Heart right ventricle (tissue), 16 donors: ENCODE measurements around the gene PTRH1. TPM values are rescaled to one million over a fixed set of nuclear protein-coding genes. Genes with fewer than 3 reads are reported as not detected.

Experiments used
- ATAC-seq, 8 donors: fragments of 200-7000 bp; cut with Tn5 transposase; one replicate each; pipeline ENCODE4 v1.9.1; 2020; ENCODE audit warnings: mild to moderate bottlenecking in 8 of 8, moderate library complexity in 8 of 8, moderate number of reproducible peaks in 1 of 8
- DNase-seq, 2 donors: peaks; one replicate each; pipeline ENCODE4 v3.0.0-alpha.2; 2020
- H3K27ac ChIP-seq, 10 donors: fragments of 200-600 bp; sonication (generic) in 2 of 10; one replicate each; pipeline versions ENCODE4 v1.5.0 to v1.8.0; 2020 to 2022; ENCODE audit warnings: mild to moderate bottlenecking in 3 of 10
- H3K27me3 ChIP-seq, 7 donors: fragments of 200-600 bp; one replicate each; pipeline ENCODE4 v1.8.0; 2021 to 2022; ENCODE audit warnings: mild to moderate bottlenecking in 2 of 7
- H3K36me3 ChIP-seq, 9 donors: fragments of 200-600 bp; sonication (generic) in 1 of 9; one replicate each; pipeline versions ENCODE4 v1.5.0 to v1.8.0; 2020 to 2022; ENCODE audit warnings: mild to moderate bottlenecking in 2 of 9
- H3K4me1 ChIP-seq, 9 donors: fragments of 200-600 bp; sonication (generic) in 1 of 9; one replicate each; pipeline versions ENCODE4 v1.5.0 to v1.8.0; 2020 to 2022; ENCODE audit warnings: mild to moderate bottlenecking in 4 of 9
- H3K4me3 ChIP-seq, 10 donors: fragments of 200-600 bp; sonication (generic) in 2 of 10; one replicate each; pipeline versions ENCODE4 v1.5.0 to v1.8.0; 2020 to 2022; ENCODE audit warnings: mild to moderate bottlenecking in 7 of 10, moderate library complexity in 2 of 10
- H3K9me3 ChIP-seq, 11 donors: fragments of 200-600 bp in 10 of 11; sonication (generic) in 2 of 11; one replicate each; pipeline versions ENCODE4 v1.5.0 to v1.8.0; 2013 to 2022; ENCODE audit warnings: mild to moderate bottlenecking in 2 of 11, control low read depth in 1 of 11, moderate library complexity in 1 of 11
- WGBS, 2 donors: extraction: QIAGEN DNeasy Blood & Tissue Kit; methylation state at CpG; one replicate each; pipeline ENCODE4 v1.1.7; 2013; ENCODE audit warnings: inconsistent platforms in 1 of 2; 5-methylcytosine and 5-hydroxymethylcytosine counted together
- intact Hi-C, 10 donors: fragments of 100-400 bp; cut with DNase I; formaldehyde crosslinking; loops; one replicate each; pipeline versions ENCODE4 v1.11.1 to v1.14.2; 2022
- polyA plus RNA-seq, 2 donors: library from polyadenylated mRNA; stranded (reverse); fragments of 200-250 nt; gene quantifications; one replicate each; pipeline ENCODE4 v1.2.3, GENCODE V29; 2013
- total RNA-seq, 10 donors: library from RNA; stranded (reverse); fragmentation: NEBNext Ultra II Directional in 3 of 10; extraction: Animal tissue kit (Norgen Biotek cat#: 25700) in 3 of 10; gene quantifications; one replicate each; pipeline versions ENCODE4 v1.2.1 to v1.2.4, GENCODE V29; 2021 to 2023
- TF ChIP-seq, protein P1 (sequence below), 9 donors: fragments of 200-600 bp; sonication (generic) in 2 of 9; IDR thresholded peaks; one replicate each; pipeline versions ENCODE4 v1.5.0 to v1.8.0; 2021 to 2022; ENCODE audit warnings: antibody characterized with exemption in 9 of 9, mild to moderate bottlenecking in 5 of 9, moderate library complexity in 1 of 9
- donor health status: Arrhythmogenic right ventricular cardiomyopathy.
- donor health status: ischemic (EF 13 %, LVEDD 7.1; RV severe dilation, severe dysfunction).
- donor health status: healthy with polysubstance abuse.
- donor health status: DM: no; HTN: yes; CAD: no.
- donor health status: DM: no; HTN: no; CAD: no.
- donor health status: ischemic (EF 25% LVEDD 6.9; RV normal size, moderate dysfunction).
- donor health status: ischemic (EF 25% LVEDD 5.7; RV mildly dilated, moderate dysfunction).
- donor health status: healthy.
- donor health status: DM: yes; HTN: yes; CAD: no.
- donor health status: Ischemic cardiomyopathy.
- donor health status: ischemic (EF 35%, LVEDD 5.7; RV mildly dilated, moderate dysfunction).
- donor health status: nonischemic (EF 11% LVEDD 7.7; RV severe dilation, severe dysfunction).
- donor health status: DM: yes; HTN: yes; CAD: no.
- donor health status: PGD.
- donor health status: ischemic (EF 29% LVEDD 5.4; RV normal size, mild dysfunction).
- donor health status: nonischemic (EF 23%, LVEDD 6.1; RV moderate dilation, normal function).

PTRH1 gene
- total and polyA plus RNA-seq, 12 donors = 8.1 to 47.0 (median 11.5) TPM

DNA sequence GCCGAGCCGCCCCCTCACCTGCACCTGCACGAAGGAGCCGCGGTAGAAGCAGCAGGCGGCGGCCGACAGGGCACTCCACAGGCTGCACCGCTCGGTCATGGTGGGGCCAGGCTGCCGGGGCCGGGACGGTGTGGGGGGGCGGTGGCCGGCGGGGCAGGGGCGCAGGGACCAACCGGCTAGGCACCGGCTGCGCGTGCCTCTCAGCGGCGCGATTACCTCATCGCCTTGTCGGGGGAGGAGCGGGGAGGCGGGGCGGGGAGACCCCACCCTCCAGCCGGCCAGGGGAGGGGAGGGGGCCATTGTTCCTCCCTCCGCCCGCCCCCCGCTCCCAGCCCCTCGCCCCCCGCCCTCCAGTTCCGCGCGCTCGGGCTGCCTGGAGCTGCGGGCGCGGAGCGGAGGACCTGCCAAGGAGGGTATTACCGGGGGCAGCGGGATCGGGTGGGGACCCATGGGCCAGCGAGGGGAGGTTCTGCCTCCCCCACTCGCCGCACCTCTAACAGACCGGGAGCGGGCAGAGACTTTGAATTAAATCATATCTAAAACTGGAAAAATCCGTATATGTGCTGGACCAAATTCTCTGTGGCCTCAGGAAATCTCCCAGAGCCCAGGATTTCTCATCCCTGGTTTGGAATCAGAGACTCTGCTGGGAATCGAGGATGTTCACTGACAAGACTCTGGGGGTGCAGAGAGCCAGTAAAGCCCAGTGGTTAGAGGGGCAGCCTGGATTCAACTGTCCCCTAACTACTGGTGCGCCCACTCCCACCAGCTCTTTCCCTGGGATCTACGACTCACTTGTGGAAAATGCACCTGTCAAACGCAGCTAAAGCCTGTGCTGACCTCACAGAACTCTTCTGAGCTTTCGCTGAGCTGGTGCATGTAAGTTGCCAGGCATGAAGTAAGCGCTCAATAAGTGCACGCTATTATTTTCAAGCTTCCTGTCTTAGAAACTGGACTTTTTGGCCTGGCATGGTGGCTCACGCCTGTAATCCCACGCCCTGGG lies 39.9 kb upstream of the PTRH1 start:
- peaks cover 6 to 85% (median 23%) of the 10 kb centered on the region in 9 donors for H3K4me1 ChIP-seq
- peak; percentile 20 to 67 (median 48) for ATAC-seq
- WGBS, 2 donors = 15 to 18% methylated on average over 48 to 60 of the region's 61 CpGs
- no peaks in the 10 kb centered on the region for H3K9me3 ChIP-seq
- peak overlapping the region in 9 of 10 donors; percentile 60 to 86 (median 69) for H3K27ac ChIP-seq
- peak overlapping the region; percentile 12 to 51 (median 38) for H3K4me3 ChIP-seq
- H3K36me3 ChIP-seq = peaks cover 0 to 74% (median 12%) of the 10 kb centered on the region in 9 donors
- intact Hi-C loops = no loop called here
- H3K27me3 ChIP-seq = peaks cover 0 to 45% (median 27%) of the 10 kb centered on the region in 7 donors
- TF ChIP-seq, protein P1, sequence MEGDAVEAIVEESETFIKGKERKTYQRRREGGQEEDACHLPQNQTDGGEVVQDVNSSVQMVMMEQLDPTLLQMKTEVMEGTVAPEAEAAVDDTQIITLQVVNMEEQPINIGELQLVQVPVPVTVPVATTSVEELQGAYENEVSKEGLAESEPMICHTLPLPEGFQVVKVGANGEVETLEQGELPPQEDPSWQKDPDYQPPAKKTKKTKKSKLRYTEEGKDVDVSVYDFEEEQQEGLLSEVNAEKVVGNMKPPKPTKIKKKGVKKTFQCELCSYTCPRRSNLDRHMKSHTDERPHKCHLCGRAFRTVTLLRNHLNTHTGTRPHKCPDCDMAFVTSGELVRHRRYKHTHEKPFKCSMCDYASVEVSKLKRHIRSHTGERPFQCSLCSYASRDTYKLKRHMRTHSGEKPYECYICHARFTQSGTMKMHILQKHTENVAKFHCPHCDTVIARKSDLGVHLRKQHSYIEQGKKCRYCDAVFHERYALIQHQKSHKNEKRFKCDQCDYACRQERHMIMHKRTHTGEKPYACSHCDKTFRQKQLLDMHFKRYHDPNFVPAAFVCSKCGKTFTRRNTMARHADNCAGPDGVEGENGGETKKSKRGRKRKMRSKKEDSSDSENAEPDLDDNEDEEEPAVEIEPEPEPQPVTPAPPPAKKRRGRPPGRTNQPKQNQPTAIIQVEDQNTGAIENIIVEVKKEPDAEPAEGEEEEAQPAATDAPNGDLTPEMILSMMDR (IDR thresholded peaks at IDR 0.05) = no peak
- DNase-seq = no peak

DNA sequence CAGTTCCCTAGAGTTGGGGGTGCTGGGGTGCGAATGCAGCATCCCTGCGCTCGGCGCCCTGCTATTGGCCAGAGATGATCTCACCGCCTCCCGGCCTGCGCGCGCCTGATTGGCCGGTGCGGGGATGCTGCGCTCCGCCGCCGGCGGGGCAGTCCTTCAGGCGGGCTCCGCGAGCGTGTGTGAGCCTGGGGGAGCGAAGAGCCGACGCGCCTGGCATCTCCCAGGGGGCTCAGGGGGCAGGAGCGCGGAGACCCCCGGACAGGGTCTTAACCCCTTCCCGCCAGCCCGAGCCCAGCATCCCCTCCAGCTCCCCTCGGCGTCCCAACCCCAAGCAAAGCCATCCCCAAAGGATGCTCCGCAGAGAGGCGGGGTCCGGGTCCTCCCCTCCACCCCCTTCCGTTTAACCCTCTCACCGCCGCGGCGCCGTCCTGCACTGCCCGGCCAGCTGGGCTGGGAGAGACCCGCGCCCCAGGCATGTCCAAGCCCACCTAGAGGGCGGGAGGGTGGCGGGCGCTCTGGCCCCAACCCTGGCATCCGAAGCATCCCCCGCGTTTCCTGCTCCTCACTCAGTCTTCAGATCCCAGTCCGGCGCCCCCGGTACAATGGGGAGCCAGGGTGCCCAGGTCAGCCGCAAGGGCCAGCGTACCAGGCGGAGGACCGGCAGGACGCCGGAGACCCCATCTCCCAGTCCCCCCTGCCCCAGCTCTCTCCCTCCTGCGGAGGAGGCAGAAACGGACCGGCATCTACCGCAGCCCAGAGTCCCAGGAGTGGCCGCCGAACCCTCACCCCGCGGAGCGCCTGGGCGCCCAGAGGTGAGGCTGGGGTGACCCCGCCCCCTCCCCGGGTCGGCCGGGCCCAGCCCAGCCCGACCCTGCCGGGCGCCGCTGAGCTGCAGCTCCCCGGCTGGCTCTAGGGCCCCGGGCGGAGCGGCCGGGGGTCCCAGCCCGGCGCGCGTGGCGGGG lies 38.9 kb upstream of the PTRH1 start:
- Histone ChIP-seq H3K4me3 (peak overlapping the region in 8 of 10 donors; percentile 24 to 51 (median 42)), H3K9me3 (no peaks in the 10 kb centered on the region), H3K27me3 (peaks cover 0 to 45% (median 27%) of the 10 kb centered on the region in 7 donors), H3K27ac (peak overlapping the region in 9 of 10 donors; percentile 60 to 86 (median 69)), H3K4me1 (peaks cover 6 to 75% (median 22%) of the 10 kb centered on the region in 9 donors), H3K36me3 (peaks cover 0 to 74% (median 16%) of the 10 kb centered on the region in 9 donors)
- WGBS, 2 donors = 22 to 32% methylated on average over 75 to 86 of the region's 86 CpGs
- DNase-seq (no peak), ATAC-seq (peak in 5 of 8 donors; percentile 9 to 31 (median 18))
- TF ChIP-seq, protein P1 (IDR thresholded peaks at IDR 0.05) = no peak
- intact Hi-C loops = no loop called here

DNA sequence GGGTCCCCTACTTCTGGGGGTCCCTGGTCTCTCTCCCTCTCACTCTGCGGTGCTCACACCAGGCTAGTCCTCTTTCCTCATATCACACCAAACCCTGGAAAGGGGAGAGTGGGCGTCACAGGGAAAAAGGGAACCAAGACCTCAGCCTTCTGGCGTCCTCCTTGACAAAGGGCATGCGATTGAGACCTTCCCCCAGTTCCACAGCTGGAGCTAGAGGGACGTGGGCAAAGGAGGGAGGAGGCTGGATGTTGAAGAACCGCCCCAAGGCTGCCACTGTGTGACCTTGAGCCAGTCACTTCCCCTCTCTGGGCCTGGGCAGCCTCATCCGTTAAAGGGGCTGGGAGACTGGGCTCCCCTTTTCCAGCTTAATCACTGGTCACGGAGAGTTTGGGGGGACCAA lies 38.2 kb upstream of the PTRH1 start:
- H3K27me3 ChIP-seq = peaks cover 0 to 40% (median 27%) of the 10 kb centered on the region in 7 donors
- TF ChIP-seq, protein P1 (IDR thresholded peaks at IDR 0.05) = no peak
- ATAC-seq (no peak), DNase-seq (no peak)
- H3K9me3 ChIP-seq = no peaks in the 10 kb centered on the region
- H3K4me1 ChIP-seq = peaks cover 5 to 68% (median 17%) of the 10 kb centered on the region in 9 donors
- peaks cover 0 to 74% (median 24%) of the 10 kb centered on the region in 9 donors for H3K36me3 ChIP-seq
- H3K27ac ChIP-seq = peak overlapping the region in 4 of 10 donors; percentile 69 to 86 (median 82)
- peak overlapping the region in 2 of 10 donors; percentile 34 to 46 for H3K4me3 ChIP-seq
- 73 to 75% methylated on average over 7 to 8 of the region's 8 CpGs for WGBS, 2 donors
- intact Hi-C loops = no loop called here
